Liver (tissue), 9 donors: ENCODE measurements around the gene HOOK1. TPM values are rescaled to one million over a fixed set of nuclear protein-coding genes. Genes with fewer than 3 reads are reported as not detected.
A peak's percentile ranks its signal among the peaks of the same experiment; 100 is the strongest.

ENCODE experiments used
- DNase-seq: peaks from one replicate; pipeline ENCODE4 v3.0.0-alpha.2; 2017; ENCODE audit warnings: low spot score
- H3K27ac ChIP-seq, 2 donors: one replicate each; pipeline ENCODE4 v1.7.0; 2013; ENCODE audit warnings: inconsistent platforms in 2 of 2, low read length in 2 of 2, control low read depth in 1 of 2, low read depth in 1 of 2, mild to moderate bottlenecking in 1 of 2
- H3K27me3 ChIP-seq, 4 donors: one replicate each; pipeline versions ENCODE4 v1.6.1 to v1.7.0; 2013; ENCODE audit warnings: low read length in 3 of 4, inconsistent platforms in 1 of 4, mild to moderate bottlenecking in 1 of 4, moderate library complexity in 1 of 4; ENCODE audit not compliant: control insufficient read depth in 4 of 4, insufficient read depth in 4 of 4
- H3K36me3 ChIP-seq, 4 donors: one replicate each; pipeline versions ENCODE4 v1.6.1 to v1.7.0; 2013; ENCODE audit warnings: low read length in 3 of 4, mild to moderate bottlenecking in 3 of 4, low read depth in 1 of 4, moderate library complexity in 1 of 4; ENCODE audit not compliant: control insufficient read depth in 4 of 4, insufficient read depth in 3 of 4
- H3K4me1 ChIP-seq, 4 donors: one replicate each; pipeline versions ENCODE4 v1.6.1 to v1.7.0; 2013; ENCODE audit warnings: low read length in 3 of 4, mild to moderate bottlenecking in 3 of 4, moderate library complexity in 1 of 4; ENCODE audit not compliant: control insufficient read depth in 4 of 4, insufficient read depth in 4 of 4
- H3K4me3 ChIP-seq, 3 donors: one replicate each; pipeline versions ENCODE4 v1.6.1 to v1.7.0; 2013; ENCODE audit warnings: low read length in 3 of 3, control low read depth in 1 of 3, low read depth in 1 of 3, mild to moderate bottlenecking in 1 of 3
- H3K9ac ChIP-seq, 2 donors: one replicate each; pipeline ENCODE4 v1.7.0; 2013; ENCODE audit warnings: low read length in 2 of 2, mild to moderate bottlenecking in 2 of 2, moderate library complexity in 2 of 2, control low read depth in 1 of 2, low read depth in 1 of 2
- H3K9me3 ChIP-seq, 4 donors: one replicate each; pipeline versions ENCODE4 v1.6.1 to v1.7.0; 2013; ENCODE audit warnings: low read length in 3 of 4; ENCODE audit not compliant: control insufficient read depth in 4 of 4
- EGR1 ChIP-seq, 2 donors: IDR thresholded peaks; 2 replicates each; pipeline ENCODE4 v1.6.1; 2016 to 2018; ENCODE audit warnings: antibody characterized with exemption in 2 of 2, low read depth in 2 of 2
- FOXA1 ChIP-seq: IDR thresholded peaks from 2 replicates; pipeline ENCODE4 v1.6.1; 2016; ENCODE audit warnings: antibody characterized with exemption
- FOXA2 ChIP-seq: IDR thresholded peaks from 2 replicates; pipeline ENCODE4 v1.6.1; 2016; ENCODE audit warnings: antibody characterized with exemption
- GABPA ChIP-seq, 2 donors: IDR thresholded peaks in 1 of 2; conservative IDR thresholded peaks in 1 of 2; 2 replicates each; pipeline ENCODE4 v1.6.1; 2016; ENCODE audit warnings: antibody characterized with exemption in 2 of 2, mild to moderate bottlenecking in 1 of 2, moderate library complexity in 1 of 2
- HNF4A ChIP-seq, 2 donors: conservative IDR thresholded peaks; 2 replicates each; pipeline ENCODE4 v1.6.1; 2016; ENCODE audit warnings: antibody characterized with exemption in 2 of 2, mild to moderate bottlenecking in 2 of 2
- HNF4G ChIP-seq: IDR thresholded peaks from 2 replicates; pipeline ENCODE4 v1.6.1; 2016; ENCODE audit warnings: antibody characterized with exemption
- JUND ChIP-seq, 2 donors: IDR thresholded peaks; 2 replicates each; pipeline ENCODE4 v1.6.1; 2016; ENCODE audit warnings: antibody characterized with exemption in 2 of 2
- NR2F2 ChIP-seq: IDR thresholded peaks from 2 replicates; pipeline ENCODE4 v1.6.1; 2016; ENCODE audit warnings: antibody characterized with exemption
- RAD21 ChIP-seq, 2 donors: IDR thresholded peaks; 2 replicates each; pipeline ENCODE4 v1.6.1; 2016; ENCODE audit warnings: antibody characterized with exemption in 2 of 2, mild to moderate bottlenecking in 2 of 2
- RXRA ChIP-seq, 2 donors: IDR thresholded peaks; 2 replicates each; pipeline ENCODE4 v1.6.1; 2017 to 2018; ENCODE audit warnings: antibody characterized with exemption in 2 of 2, mild to moderate bottlenecking in 1 of 2
- SP1 ChIP-seq: IDR thresholded peaks from 2 replicates; pipeline ENCODE4 v1.6.1; 2018; ENCODE audit warnings: antibody characterized with exemption, mild to moderate bottlenecking
- YY1 ChIP-seq: IDR thresholded peaks from 2 replicates; pipeline ENCODE4 v1.6.1; 2016; ENCODE audit warnings: antibody characterized with exemption, mild to moderate bottlenecking
- WGBS: extraction: QIAGEN DNeasy Blood & Tissue Kit; methylation state at CpG from one replicate; pipeline ENCODE4 v1.1.7; 2013; 5-methylcytosine and 5-hydroxymethylcytosine counted together
- polyA plus RNA-seq, 2 donors: library from polyadenylated mRNA; stranded (reverse) in 1 of 2; unstranded in 1 of 2; fragments of 200-250 nt in 1 of 2; fragments of >200 nt in 1 of 2; fragmentation: Nextera tagmentation in 1 of 2; extraction: Ambion mirVana in 1 of 2; gene quantifications; one replicate each; pipeline versions ENCODE4 v1.2.1 to v1.2.3, GENCODE V29; 2013 to 2015
- total RNA-seq, 2 donors: library from RNA; depleted of rRNA; stranded (reverse); fragments of >200 nt; gene quantifications; one replicate each; pipeline ENCODE4 v1.2.3, GENCODE V29; 2014
- TF ChIP-seq, protein P1 (sequence below): IDR thresholded peaks from 2 replicates; pipeline ENCODE4 v1.6.1; 2016; ENCODE audit warnings: antibody characterized with exemption
- TF ChIP-seq, protein P2 (sequence below): fragments of 150-350 bp; IDR thresholded peaks from 2 replicates; pipeline ENCODE4 v1.5.1; 2017; ENCODE audit warnings: improper control_type of control experiment, low read depth, low read length; ENCODE audit not compliant: missing input control
- TF ChIP-seq, protein P3 (sequence below): IDR thresholded peaks from 2 replicates; pipeline ENCODE4 v1.6.1; 2016; ENCODE audit warnings: antibody characterized with exemption
- TF ChIP-seq, protein P4 (sequence below): IDR thresholded peaks from 2 replicates; pipeline ENCODE4 v1.6.1; 2016; ENCODE audit warnings: antibody characterized with exemption, mild to moderate bottlenecking
- donor health status: healthy.
- donor health status: healthy.
- donor health status: healthy.
- donor health status: healthy.
- donor health status: healthy.

The HOOK1 gene
- total and polyA plus RNA-seq, 4 donors, result 10.3 to 33.4 (median 17.5) TPM

DNA sequence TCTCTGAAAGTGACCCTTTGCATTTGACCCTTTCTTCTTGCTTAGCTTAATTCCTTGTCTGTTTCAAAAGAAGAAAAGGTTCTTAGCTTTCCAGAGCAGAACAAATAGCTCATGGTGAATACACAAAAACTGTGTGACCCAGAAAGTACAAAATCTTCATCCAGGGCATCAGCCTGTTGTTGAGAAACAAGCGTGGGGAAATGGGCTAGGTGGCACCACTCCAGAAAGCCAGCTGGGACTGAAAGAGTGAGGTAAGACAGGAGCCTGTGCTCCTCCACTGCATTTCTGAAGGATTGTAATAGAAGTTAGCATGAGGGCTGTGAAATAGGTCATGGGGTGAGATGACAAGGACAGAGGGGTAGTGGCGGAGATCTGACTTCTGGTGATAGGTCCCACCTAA is 66.0 kb downstream of the HOOK1 start:
- TF ChIP-seq, protein P1, sequence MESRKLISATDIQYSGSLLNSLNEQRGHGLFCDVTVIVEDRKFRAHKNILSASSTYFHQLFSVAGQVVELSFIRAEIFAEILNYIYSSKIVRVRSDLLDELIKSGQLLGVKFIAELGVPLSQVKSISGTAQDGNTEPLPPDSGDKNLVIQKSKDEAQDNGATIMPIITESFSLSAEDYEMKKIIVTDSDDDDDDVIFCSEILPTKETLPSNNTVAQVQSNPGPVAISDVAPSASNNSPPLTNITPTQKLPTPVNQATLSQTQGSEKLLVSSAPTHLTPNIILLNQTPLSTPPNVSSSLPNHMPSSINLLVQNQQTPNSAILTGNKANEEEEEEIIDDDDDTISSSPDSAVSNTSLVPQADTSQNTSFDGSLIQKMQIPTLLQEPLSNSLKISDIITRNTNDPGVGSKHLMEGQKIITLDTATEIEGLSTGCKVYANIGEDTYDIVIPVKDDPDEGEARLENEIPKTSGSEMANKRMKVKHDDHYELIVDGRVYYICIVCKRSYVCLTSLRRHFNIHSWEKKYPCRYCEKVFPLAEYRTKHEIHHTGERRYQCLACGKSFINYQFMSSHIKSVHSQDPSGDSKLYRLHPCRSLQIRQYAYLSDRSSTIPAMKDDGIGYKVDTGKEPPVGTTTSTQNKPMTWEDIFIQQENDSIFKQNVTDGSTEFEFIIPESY, result no peak
- no peak for TF ChIP-seq SP1
- peak; percentile 8 to 25 for TF ChIP-seq RAD21 (IDR thresholded peaks at IDR 0.05)
- peak; percentile 53 for TF ChIP-seq HNF4A (conservative IDR thresholded peaks at IDR 0.05)
- TF ChIP-seq, protein P2, sequence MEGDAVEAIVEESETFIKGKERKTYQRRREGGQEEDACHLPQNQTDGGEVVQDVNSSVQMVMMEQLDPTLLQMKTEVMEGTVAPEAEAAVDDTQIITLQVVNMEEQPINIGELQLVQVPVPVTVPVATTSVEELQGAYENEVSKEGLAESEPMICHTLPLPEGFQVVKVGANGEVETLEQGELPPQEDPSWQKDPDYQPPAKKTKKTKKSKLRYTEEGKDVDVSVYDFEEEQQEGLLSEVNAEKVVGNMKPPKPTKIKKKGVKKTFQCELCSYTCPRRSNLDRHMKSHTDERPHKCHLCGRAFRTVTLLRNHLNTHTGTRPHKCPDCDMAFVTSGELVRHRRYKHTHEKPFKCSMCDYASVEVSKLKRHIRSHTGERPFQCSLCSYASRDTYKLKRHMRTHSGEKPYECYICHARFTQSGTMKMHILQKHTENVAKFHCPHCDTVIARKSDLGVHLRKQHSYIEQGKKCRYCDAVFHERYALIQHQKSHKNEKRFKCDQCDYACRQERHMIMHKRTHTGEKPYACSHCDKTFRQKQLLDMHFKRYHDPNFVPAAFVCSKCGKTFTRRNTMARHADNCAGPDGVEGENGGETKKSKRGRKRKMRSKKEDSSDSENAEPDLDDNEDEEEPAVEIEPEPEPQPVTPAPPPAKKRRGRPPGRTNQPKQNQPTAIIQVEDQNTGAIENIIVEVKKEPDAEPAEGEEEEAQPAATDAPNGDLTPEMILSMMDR, result no peak
- TF ChIP-seq FOXA1, result no peak
- TF ChIP-seq GABPA (IDR thresholded peaks at IDR 0.05 in 1 of 2, conservative IDR thresholded peaks at IDR 0.05 in 1 of 2), result no peak
- no peak for TF ChIP-seq JUND (IDR thresholded peaks at IDR 0.05)
- TF ChIP-seq YY1, result no peak
- TF ChIP-seq NR2F2, result no peak
- no peak for TF ChIP-seq EGR1 (IDR thresholded peaks at IDR 0.05; ENCODE audit: low read depth in 2 of 2)
- TF ChIP-seq, protein P3, sequence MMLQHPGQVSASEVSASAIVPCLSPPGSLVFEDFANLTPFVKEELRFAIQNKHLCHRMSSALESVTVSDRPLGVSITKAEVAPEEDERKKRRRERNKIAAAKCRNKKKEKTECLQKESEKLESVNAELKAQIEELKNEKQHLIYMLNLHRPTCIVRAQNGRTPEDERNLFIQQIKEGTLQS, result no peak
- TF ChIP-seq RXRA (IDR thresholded peaks at IDR 0.05), result peak; percentile 20 to 44
- TF ChIP-seq, protein P4, sequence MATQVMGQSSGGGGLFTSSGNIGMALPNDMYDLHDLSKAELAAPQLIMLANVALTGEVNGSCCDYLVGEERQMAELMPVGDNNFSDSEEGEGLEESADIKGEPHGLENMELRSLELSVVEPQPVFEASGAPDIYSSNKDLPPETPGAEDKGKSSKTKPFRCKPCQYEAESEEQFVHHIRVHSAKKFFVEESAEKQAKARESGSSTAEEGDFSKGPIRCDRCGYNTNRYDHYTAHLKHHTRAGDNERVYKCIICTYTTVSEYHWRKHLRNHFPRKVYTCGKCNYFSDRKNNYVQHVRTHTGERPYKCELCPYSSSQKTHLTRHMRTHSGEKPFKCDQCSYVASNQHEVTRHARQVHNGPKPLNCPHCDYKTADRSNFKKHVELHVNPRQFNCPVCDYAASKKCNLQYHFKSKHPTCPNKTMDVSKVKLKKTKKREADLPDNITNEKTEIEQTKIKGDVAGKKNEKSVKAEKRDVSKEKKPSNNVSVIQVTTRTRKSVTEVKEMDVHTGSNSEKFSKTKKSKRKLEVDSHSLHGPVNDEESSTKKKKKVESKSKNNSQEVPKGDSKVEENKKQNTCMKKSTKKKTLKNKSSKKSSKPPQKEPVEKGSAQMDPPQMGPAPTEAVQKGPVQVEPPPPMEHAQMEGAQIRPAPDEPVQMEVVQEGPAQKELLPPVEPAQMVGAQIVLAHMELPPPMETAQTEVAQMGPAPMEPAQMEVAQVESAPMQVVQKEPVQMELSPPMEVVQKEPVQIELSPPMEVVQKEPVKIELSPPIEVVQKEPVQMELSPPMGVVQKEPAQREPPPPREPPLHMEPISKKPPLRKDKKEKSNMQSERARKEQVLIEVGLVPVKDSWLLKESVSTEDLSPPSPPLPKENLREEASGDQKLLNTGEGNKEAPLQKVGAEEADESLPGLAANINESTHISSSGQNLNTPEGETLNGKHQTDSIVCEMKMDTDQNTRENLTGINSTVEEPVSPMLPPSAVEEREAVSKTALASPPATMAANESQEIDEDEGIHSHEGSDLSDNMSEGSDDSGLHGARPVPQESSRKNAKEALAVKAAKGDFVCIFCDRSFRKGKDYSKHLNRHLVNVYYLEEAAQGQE, result no peak
- H3K4me3 ChIP-seq, result no peak overlapping the region
- no peaks in the 10 kb centered on the region for H3K27me3 ChIP-seq
- H3K36me3 ChIP-seq, result no peaks in the 10 kb centered on the region
- peaks cover 3 to 14% (median 13%) of the 10 kb centered on the region in 4 donors for H3K4me1 ChIP-seq
- 60% methylated on average over 2 of the region's 2 CpGs for WGBS
- no peaks in the 10 kb centered on the region for H3K9me3 ChIP-seq
- DNase-seq, result no peak
- no peak overlapping the region for H3K27ac ChIP-seq
- H3K9ac ChIP-seq, result no peak overlapping the region

DNA sequence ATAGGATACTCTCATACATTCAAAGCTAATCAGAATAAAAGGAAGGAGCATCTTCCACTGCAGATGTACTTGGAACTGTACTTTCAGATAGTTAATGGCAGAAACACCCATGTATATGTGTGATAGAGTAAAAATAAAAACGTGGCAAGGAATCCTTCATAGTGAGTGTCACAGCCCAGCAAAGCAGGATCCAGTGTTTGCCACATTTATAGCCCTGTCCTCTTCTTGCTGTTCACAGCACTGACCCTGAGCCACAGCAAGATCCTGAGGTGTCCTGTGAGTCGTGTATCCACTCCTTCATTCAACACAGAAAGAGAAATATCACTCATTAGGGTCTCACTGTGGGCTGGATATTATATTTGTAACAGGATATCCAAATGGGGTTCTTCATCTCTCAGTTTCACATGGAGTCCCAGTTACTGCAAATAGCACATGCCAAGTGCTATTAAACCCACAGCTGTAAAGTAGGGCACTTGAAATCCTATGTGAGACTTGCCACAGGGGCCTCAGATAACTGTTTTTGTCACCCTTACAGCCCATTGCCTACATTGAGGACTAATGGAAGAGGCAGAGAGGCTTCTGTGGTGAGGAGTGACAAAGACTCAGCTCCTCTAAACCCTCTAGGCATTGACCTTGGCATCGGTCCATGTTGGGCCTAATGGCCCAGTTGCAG is 70.5 kb downstream of the HOOK1 start:
- no peak for DNase-seq
- Histone ChIP-seq H3K36me3 (no peaks in the 10 kb centered on the region), H3K4me1 (peaks cover 0 to 6% (median 5%) of the 10 kb centered on the region in 4 donors), H3K27ac (no peak overlapping the region), H3K9ac (no peak overlapping the region), H3K27me3 (no peaks in the 10 kb centered on the region), H3K9me3 (no peaks in the 10 kb centered on the region), H3K4me3 (no peak overlapping the region)
- WGBS, result 75% methylated on average over 3 of the region's 3 CpGs
- no peak for TF ChIP-seq GABPA (IDR thresholded peaks at IDR 0.05 in 1 of 2, conservative IDR thresholded peaks at IDR 0.05 in 1 of 2)
- no peak for TF ChIP-seq JUND (IDR thresholded peaks at IDR 0.05)
- TF ChIP-seq FOXA2, result no peak
- TF ChIP-seq, protein P3, result no peak
- TF ChIP-seq FOXA1, result no peak
- TF ChIP-seq SP1, result no peak
- TF ChIP-seq, protein P2, result no peak
- no peak for TF ChIP-seq YY1
- no peak for TF ChIP-seq HNF4G
- TF ChIP-seq, protein P1, result no peak
- TF ChIP-seq HNF4A (conservative IDR thresholded peaks at IDR 0.05), result no peak
- TF ChIP-seq NR2F2, result no peak
- TF ChIP-seq RXRA (IDR thresholded peaks at IDR 0.05), result no peak
